HEK293T (cell line): ENCODE measurements around the gene SEMA6C.

Experiments used
- CTCF ChIA-PET: fragments of 350-600 bp; formaldehyde crosslinking; extraction: SDS; loops from one replicate; lab custom pipeline; 2021; ENCODE audit warnings: antibody characterized with exemption, inconsistent platforms; lab: Yijun Ruan, JAX
- POLR2A ChIA-PET: fragments of 350-600 bp; formaldehyde crosslinking; extraction: SDS; loops from one replicate; lab custom pipeline; 2020; ENCODE audit warnings: antibody characterized with exemption, inconsistent platforms; lab: Yijun Ruan, JAX
- DNase-seq: peaks from one replicate; pipeline ENCODE4 v3.0.0; 2012; ENCODE audit warnings: mixed read lengths; ENCODE audit errors: extremely low spot score
- ARNT ChIP-seq: fragments of 450-650 bp; IDR thresholded peaks from 2 replicates; pipeline ENCODE4 v1.6.1; 2017; ENCODE audit warnings: mild to moderate bottlenecking
- BHLHE40 ChIP-seq: fragments of 450-650 bp; IDR thresholded peaks from 2 replicates; pipeline ENCODE4 v1.6.1; 2016; ENCODE audit warnings: mild to moderate bottlenecking, moderate library complexity, borderline replicate concordance
- CTBP1 ChIP-seq: fragments of 450-650 bp; IDR thresholded peaks from 2 replicates; pipeline ENCODE4 v1.6.1; 2016; ENCODE audit warnings: borderline replicate concordance
- ELF4 ChIP-seq: fragments of 450-650 bp; IDR thresholded peaks from 2 replicates; pipeline ENCODE4 v1.6.1; 2017; ENCODE audit warnings: antibody characterized with exemption
- FOXA1 ChIP-seq: fragments of 450-650 bp; IDR thresholded peaks from 2 replicates; pipeline ENCODE4 v1.6.1; 2016; ENCODE audit warnings: mild to moderate bottlenecking
- FOXK2 ChIP-seq: fragments of 450-650 bp; IDR thresholded peaks from 2 replicates; pipeline ENCODE4 v1.6.1; 2016; ENCODE audit warnings: mild to moderate bottlenecking
- FOXM1 ChIP-seq: fragments of 450-650 bp; IDR thresholded peaks from 2 replicates; pipeline ENCODE4 v1.6.1; 2017; ENCODE audit warnings: mild to moderate bottlenecking, borderline replicate concordance
- HDGF ChIP-seq: fragments of 450-650 bp; IDR thresholded peaks from 2 replicates; pipeline ENCODE4 v1.6.1; 2017; ENCODE audit warnings: antibody characterized with exemption, borderline replicate concordance
- L3MBTL2 ChIP-seq: fragments of 450-650 bp; conservative IDR thresholded peaks from 2 replicates; pipeline ENCODE4 v1.6.1; 2016; ENCODE audit warnings: mild to moderate bottlenecking
- LEF1 ChIP-seq: fragments of 450-650 bp; IDR thresholded peaks from 2 replicates; pipeline ENCODE4 v1.6.1; 2017; ENCODE audit warnings: mild to moderate bottlenecking, borderline replicate concordance
- NFRKB ChIP-seq: fragments of 450-650 bp; IDR thresholded peaks from 2 replicates; pipeline ENCODE4 v1.6.1; 2016; ENCODE audit warnings: mild to moderate bottlenecking, moderate library complexity
- SP1 ChIP-seq: fragments of 450-650 bp; IDR thresholded peaks from 2 replicates; pipeline ENCODE4 v1.6.1; 2017
- SUZ12 ChIP-seq: fragments of 450-650 bp; IDR thresholded peaks from 2 replicates; pipeline ENCODE4 v1.6.1; 2016; ENCODE audit warnings: mild to moderate bottlenecking
- TARDBP ChIP-seq: fragments of 450-650 bp; IDR thresholded peaks from 2 replicates; pipeline ENCODE4 v1.6.1; 2016
- ZNF384 ChIP-seq: fragments of 450-650 bp; IDR thresholded peaks from 2 replicates; pipeline ENCODE4 v1.6.1; 2016
- TF ChIP-seq, protein P1 (sequence below): fragments of 450-650 bp; IDR thresholded peaks from 2 replicates; pipeline ENCODE4 v1.6.1; 2016

Gene SEMA6C

DNA sequence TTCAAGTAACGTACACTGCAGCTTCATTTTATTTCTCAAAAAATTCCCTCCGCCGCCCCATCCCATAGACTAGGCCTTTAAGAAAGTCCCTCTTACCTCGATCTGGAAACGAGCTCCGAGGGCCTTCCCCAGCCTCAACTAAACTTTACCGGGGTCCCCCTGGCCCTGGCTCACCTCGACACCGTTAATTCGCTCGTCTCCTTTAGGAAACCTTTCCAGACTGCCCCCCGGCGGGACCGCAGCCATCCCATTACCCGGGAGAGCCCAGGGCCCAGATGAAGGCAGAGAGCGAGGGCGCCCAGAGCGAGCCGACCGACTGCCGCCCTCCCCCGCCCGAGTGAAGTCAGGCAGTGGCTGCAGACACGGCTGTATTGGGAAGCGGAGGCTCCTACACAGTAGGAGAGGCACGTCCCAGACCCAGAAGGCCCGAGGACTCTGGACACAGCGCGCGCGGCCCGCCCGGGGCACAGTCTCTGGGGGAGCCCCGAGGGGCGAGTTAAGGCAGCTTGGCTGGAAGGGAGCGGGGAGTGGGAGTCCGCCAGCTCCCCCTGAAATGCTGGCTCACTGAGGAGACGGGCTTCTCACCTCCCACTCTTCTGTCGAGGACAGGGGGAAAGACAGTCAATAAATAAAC, 14.6 kb downstream of the SEMA6C start:
- TF ChIP-seq CTBP1 (no peak), NFRKB (no peak), SUZ12 (no peak), FOXK2 (no peak), HDGF (no peak), ZNF384 (no peak), BHLHE40 (no peak), FOXM1 (no peak), L3MBTL2 (no peak), ELF4 (no peak), TARDBP (no peak), ARNT (no peak), SP1 (no peak), FOXA1 (no peak), LEF1 (no peak)
- TF ChIP-seq, protein P1, sequence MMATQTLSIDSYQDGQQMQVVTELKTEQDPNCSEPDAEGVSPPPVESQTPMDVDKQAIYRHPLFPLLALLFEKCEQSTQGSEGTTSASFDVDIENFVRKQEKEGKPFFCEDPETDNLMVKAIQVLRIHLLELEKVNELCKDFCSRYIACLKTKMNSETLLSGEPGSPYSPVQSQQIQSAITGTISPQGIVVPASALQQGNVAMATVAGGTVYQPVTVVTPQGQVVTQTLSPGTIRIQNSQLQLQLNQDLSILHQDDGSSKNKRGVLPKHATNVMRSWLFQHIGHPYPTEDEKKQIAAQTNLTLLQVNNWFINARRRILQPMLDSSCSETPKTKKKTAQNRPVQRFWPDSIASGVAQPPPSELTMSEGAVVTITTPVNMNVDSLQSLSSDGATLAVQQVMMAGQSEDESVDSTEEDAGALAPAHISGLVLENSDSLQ, result no peak
- ChIA-PET CTCF (no interaction called here), POLR2A (no interaction called here)
- DNase-seq, result no peak

DNA sequence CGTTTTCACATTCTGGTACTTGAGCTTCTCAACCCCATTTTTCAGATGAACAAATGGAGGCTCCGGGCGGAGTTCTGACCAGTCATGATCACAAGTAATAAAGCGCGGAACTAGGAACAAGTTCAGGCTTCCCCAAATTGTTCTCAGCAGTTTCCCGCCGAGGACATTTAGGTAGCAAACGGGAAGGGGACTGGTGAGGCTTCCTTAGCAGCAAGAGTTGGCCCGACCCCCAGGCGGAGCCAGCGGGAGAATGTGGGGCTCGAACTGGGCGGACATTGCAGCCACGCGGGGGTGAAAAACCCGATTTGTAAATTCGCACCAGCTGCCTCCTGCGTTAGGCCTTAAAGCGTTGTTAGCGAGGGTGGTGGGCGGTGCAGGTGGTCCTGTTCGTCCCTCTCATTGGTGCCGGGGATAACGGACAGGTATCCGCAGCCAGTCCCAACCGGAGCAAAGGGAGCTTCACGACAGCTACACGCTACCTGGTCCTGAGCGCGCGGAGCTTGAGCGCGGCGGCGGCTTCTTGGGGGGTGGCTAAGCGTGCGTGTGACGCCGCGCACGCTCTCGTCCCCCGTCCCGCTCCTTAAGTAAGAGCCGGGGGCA, 15.3 kb downstream of the SEMA6C start:
- TF ChIP-seq CTBP1, result no peak
- no peak for TF ChIP-seq NFRKB
- TF ChIP-seq TARDBP, result no peak
- TF ChIP-seq ZNF384, result no peak
- TF ChIP-seq HDGF, result no peak
- no peak for TF ChIP-seq ELF4
- no peak for TF ChIP-seq FOXA1
- ChIA-PET CTCF (no interaction called here), POLR2A (no interaction called here)
- no peak for DNase-seq

DNA sequence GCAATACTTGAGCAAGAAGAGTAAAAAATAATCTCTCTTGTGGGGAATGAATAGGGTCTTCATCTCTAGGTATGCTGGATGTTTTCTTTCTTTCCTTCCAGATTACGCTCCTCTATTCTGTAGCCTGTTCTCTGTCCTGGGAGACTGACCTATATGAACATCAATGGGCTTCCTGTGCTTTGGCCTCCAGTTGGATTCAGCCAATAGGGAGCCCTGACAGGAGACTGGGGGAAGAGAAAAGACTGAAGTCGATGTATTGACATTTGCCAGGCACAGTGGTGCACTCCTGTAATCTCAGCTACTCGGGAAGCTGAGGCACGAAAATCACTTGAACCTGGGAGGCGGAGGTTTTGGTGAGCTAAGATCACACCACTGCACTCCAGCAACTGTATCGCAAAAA, 17.6 kb downstream of the SEMA6C start:
- no peak for DNase-seq
- CTCF ChIA-PET, result interaction anchor here (0.6 to 2.2 kb wide), 2 partner anchors 29 to 57 kb away, joined by 4 to 7 read pairs; no protein-coding TSS in a partner anchor
- POLR2A ChIA-PET, result no interaction called here
- no peak for TF ChIP-seq FOXA1
- TF ChIP-seq HDGF, result no peak
- no peak for TF ChIP-seq FOXM1
- TF ChIP-seq L3MBTL2, result no peak
- no peak for TF ChIP-seq ELF4
- no peak for TF ChIP-seq SP1
- no peak for TF ChIP-seq CTBP1
- no peak for TF ChIP-seq NFRKB
- no peak for TF ChIP-seq TARDBP
- no peak for TF ChIP-seq ARNT
- TF ChIP-seq, protein P1, result no peak
- no peak for TF ChIP-seq SUZ12
- TF ChIP-seq BHLHE40, result no peak
- no peak for TF ChIP-seq FOXK2
- TF ChIP-seq LEF1, result no peak
- TF ChIP-seq ZNF384, result no peak

DNA sequence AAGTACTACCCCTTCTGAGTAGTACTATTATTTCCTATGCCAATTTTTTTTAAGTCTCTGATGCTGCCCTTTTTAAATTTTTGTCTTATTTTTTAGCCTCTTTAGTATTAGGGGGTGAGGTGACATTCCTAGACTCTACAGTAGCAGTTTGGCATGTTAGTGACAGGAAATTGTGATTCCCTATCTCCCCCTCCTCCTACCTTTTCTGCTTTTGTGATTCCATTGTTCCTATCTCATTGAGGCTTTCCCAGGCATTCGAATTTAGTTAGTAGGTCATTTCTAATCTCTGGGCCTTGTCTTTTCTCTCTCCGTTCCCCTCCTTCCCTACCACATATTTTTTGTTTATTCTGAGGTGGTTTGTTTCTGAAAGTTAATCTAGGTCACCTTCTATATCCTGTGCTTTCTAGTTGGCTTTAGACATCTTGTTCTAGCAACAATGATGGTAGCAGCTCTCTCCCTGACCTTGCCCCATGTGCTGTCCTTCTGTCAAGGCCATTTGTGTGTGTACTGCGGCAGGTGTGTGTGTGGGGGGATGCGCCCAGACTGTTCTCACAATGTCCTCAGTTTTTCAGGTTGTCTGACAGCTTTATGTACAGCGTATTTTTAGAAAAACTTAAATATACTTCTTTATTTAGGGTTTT, 21.5 kb downstream of the SEMA6C start:
- ChIA-PET CTCF (no interaction called here), POLR2A (no interaction called here)
- no peak for DNase-seq
- TF ChIP-seq LEF1 (no peak), HDGF (no peak), ARNT (no peak), FOXK2 (no peak)

DNA sequence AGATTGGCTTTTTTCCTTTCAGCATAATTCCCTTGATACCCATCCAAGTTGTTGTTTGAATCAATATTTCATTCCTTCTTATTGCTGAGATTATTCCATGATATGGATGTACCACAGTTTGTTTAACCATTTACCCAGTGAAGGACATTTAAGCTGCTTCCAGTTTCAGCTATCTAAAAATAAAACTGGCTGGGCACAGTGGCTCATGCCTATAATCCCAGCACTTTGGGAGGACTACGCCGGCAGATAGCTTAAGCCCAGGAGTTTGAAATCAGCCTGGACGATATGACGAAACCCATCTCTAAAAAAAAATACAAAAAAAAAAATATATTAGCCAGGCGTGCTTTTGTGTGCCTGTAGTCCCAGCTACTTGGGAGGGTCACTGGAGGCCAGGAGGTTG, 32.6 kb downstream of the SEMA6C start:
- TF ChIP-seq SUZ12 (no peak), ZNF384 (no peak), ELF4 (no peak), CTBP1 (no peak), TARDBP (no peak), LEF1 (no peak), HDGF (no peak), ARNT (no peak), FOXA1 (no peak), BHLHE40 (no peak), NFRKB (no peak), SP1 (no peak), FOXM1 (no peak), FOXK2 (no peak), L3MBTL2 (no peak)
- TF ChIP-seq, protein P1, result no peak
- CTCF ChIA-PET, result interaction anchor here (1.3 kb wide), 1 partner anchor 14 kb away, joined by 4 read pairs; no protein-coding TSS in a partner anchor
- POLR2A ChIA-PET, result no interaction called here
- no peak for DNase-seq

DNA sequence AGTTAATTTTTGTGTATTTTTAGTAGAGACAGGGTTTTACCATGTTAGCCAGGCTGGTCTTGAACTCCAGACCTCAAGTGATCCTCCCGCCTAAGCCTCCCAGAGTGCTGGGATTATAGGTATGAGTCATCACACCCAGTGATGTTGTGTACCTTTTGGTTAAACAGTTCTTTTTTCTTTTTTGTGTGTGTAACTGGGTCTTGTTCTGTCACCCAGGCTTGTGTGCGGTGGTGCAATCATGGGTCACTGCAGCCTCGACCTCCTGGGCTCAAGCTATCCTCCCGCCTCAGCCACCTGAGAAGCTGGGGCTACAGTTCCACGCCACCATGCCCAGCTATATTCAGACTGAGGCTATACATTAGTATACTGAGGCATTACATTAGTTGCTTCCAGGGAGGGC, 38.1 kb downstream of the SEMA6C start:
- CTCF ChIA-PET, result interaction anchor here (1.1 kb wide), 1 partner anchor 9 kb away, joined by 5 read pairs; no protein-coding TSS in a partner anchor
- POLR2A ChIA-PET, result no interaction called here
- TF ChIP-seq L3MBTL2 (no peak), SP1 (no peak)
- no peak for DNase-seq
